Prostate gland (tissue), 2 donors: ENCODE results near the gene NOXO1. TPM values are rescaled to one million over a fixed set of nuclear protein-coding genes. Genes with fewer than 3 reads are reported as not detected.

Source experiments
- DNase-seq: peaks from one replicate; pipeline ENCODE4 v3.0.0-alpha.2; 2019; ENCODE audit warnings: low spot score
- H3K27ac ChIP-seq, 2 donors: fragments of 200-600 bp; sonication (generic); 2 replicates each; pipeline ENCODE4 v1.5.1; 2017 to 2019
- H3K27me3 ChIP-seq: fragments of 200-600 bp; sonication (generic); replicated peaks from 2 replicates; pipeline ENCODE4 v1.5.1; 2019; ENCODE audit not compliant: insufficient read depth
- H3K36me3 ChIP-seq, 2 donors: fragments of 200-600 bp; sonication (generic); 1 replicate in 1 of 2; 2 replicates in 1 of 2; pipeline versions ENCODE4 v1.5.1 to v1.8.1; 2017 to 2019
- H3K4me1 ChIP-seq: fragments of 200-600 bp; sonication (generic); replicated peaks from 2 replicates; pipeline ENCODE4 v1.5.1; 2019
- H3K4me3 ChIP-seq, 2 donors: fragments of 200-600 bp; sonication (generic); 2 replicates each; pipeline ENCODE4 v1.5.1; 2017 to 2019
- H3K9me3 ChIP-seq: fragments of 200-600 bp; sonication (generic); 2 replicates; pipeline ENCODE4 v1.5.1; 2017
- CTCF ChIP-seq, 4 experiments: fragments of 200-600 bp in 2 of 4; fragments of 450-650 bp in 2 of 4; sonication (generic) in 2 of 4; IDR thresholded peaks; 1 replicate in 3 of 4; 2 replicates in 1 of 4; pipeline ENCODE4 v1.5.1; 2016 to 2019; ENCODE audit warnings: antibody characterized with exemption in 4 of 4, mild to moderate bottlenecking in 2 of 4, moderate library complexity in 2 of 4
- POLR2A ChIP-seq: fragments of 450-650 bp; IDR thresholded peaks from one replicate; pipeline ENCODE4 v1.6.1; 2016; ENCODE audit warnings: antibody characterized with exemption, mild to moderate bottlenecking
- POLR2AphosphoS5 ChIP-seq: sonication (generic); formaldehyde crosslinking; IDR thresholded peaks from one replicate; pipeline ENCODE4 v1.6.1; 2017; ENCODE audit warnings: antibody characterized with exemption
- WGBS: methylation state at CpG from one replicate; pipeline ENCODE4 v1.1.5; 2018; 5-methylcytosine and 5-hydroxymethylcytosine counted together
- intact Hi-C: fragments of 100-400 bp; cut with DNase I; formaldehyde crosslinking; loops from one replicate; pipeline ENCODE4 v1.14.2; 2022
- total RNA-seq, 2 donors: library from RNA; depleted of rRNA; stranded (reverse); fragments of >200 nt; gene quantifications; one replicate each; pipeline ENCODE4 v1.1.0, GENCODE V29; 2016

NOXO1 gene
- total RNA-seq, 2 donors from 2014 or later: 0.32 to 5.0 TPM

GRCh38 chr16:1946495-1947368 is 34.5 kb downstream of the NOXO1 start:
- no peaks in the 10 kb centered on the region for H3K27me3 ChIP-seq
- WGBS: 84% methylated on average over 36 of the region's 38 CpGs
- no peak overlapping the region for H3K4me3 ChIP-seq
- no peaks in the 10 kb centered on the region for H3K36me3 ChIP-seq
- peaks cover 9% of the 10 kb centered on the region for H3K4me1 ChIP-seq
- no peaks in the 10 kb centered on the region for H3K9me3 ChIP-seq
- DNase-seq: no peak
- H3K27ac ChIP-seq: no peak overlapping the region
- intact Hi-C loops: no loop called here
- TF ChIP-seq POLR2A (no peak), POLR2AphosphoS5 (no peak), CTCF (IDR thresholded peaks at IDR 0.05) (no peak)

GRCh38 chr16:1945559-1946391 is 35.5 kb downstream of the NOXO1 start:
- 80% methylated on average over 19 of the region's 19 CpGs for WGBS
- intact Hi-C loops: no loop called here
- H3K27me3 ChIP-seq: no peaks in the 10 kb centered on the region
- H3K4me1 ChIP-seq: peaks cover 9% of the 10 kb centered on the region
- no peak for TF ChIP-seq POLR2AphosphoS5
- TF ChIP-seq CTCF (IDR thresholded peaks at IDR 0.05): no peak
- no peak for TF ChIP-seq POLR2A
- no peaks in the 10 kb centered on the region for H3K36me3 ChIP-seq
- H3K27ac ChIP-seq: no peak overlapping the region
- no peaks in the 10 kb centered on the region for H3K9me3 ChIP-seq
- DNase-seq: no peak
- H3K4me3 ChIP-seq: no peak overlapping the region

GRCh38 chr16:1944612-1945199 is 36.6 kb downstream of the NOXO1 start:
- intact Hi-C loops: no loop called here
- H3K4me1 ChIP-seq: peaks cover 9% of the 10 kb centered on the region
- H3K9me3 ChIP-seq: no peaks in the 10 kb centered on the region
- no peak overlapping the region for H3K4me3 ChIP-seq
- WGBS: 95% methylated on average over 21 of the region's 21 CpGs
- DNase-seq: no peak
- TF ChIP-seq POLR2A: no peak
- TF ChIP-seq POLR2AphosphoS5: no peak
- H3K27me3 ChIP-seq: no peaks in the 10 kb centered on the region
- H3K27ac ChIP-seq: no peak overlapping the region
- H3K36me3 ChIP-seq: no peaks in the 10 kb centered on the region

- H3K4me3 ChIP-seq: peak within 1 kb of the TSS; percentile 76 to 84
- intact Hi-C loops: no loop called here
- peaks cover 9% of the 10 kb centered on the region for H3K4me1 ChIP-seq
- H3K27ac ChIP-seq: peak within 1 kb of the TSS; percentile 53 to 76
- H3K9me3 ChIP-seq: no peaks in the 10 kb centered on the region
- no peaks in the 10 kb centered on the region for H3K27me3 ChIP-seq
- peaks cover 3 to 15% of the 10 kb centered on the region in 2 donors for H3K36me3 ChIP-seq
- under 1% methylated on average over 58 of the region's 77 CpGs for WGBS
- DNase-seq: peak; percentile 100
- TF ChIP-seq POLR2A (peak; percentile 96), CTCF (IDR thresholded peaks at IDR 0.05) (peak in 2 of 4 experiments; percentile 21 to 29), POLR2AphosphoS5 (peak; percentile 96)
Measured at GRCh38 chr16:1942810-1943726, 38.2 kb downstream of the NOXO1 start, which contains the start of gene MSRB1. TSS of gene MSRB1 (minus strand) at chr16:1943199. CDS start at chr16:1943156, 43 bp downstream.
